IPS-15b (cell line): ENCODE measurements around the gene PARD3B.

Source experiments
- H3K27me3 ChIP-seq: one replicate; pipeline ENCODE4 v1.6.1; 2013; ENCODE audit warnings: low read length; ENCODE audit not compliant: control insufficient read depth, insufficient read depth
- H3K36me3 ChIP-seq: one replicate; pipeline ENCODE4 v1.6.1; 2013; ENCODE audit warnings: low read length; ENCODE audit not compliant: control insufficient read depth, insufficient read depth
- H3K4me1 ChIP-seq: one replicate; pipeline ENCODE4 v1.6.1; 2013; ENCODE audit warnings: mild to moderate bottlenecking, low read length; ENCODE audit not compliant: control insufficient read depth, insufficient read depth
- H3K4me3 ChIP-seq: one replicate; pipeline ENCODE4 v1.5.1; 2013; ENCODE audit warnings: low read depth, low read length
- H3K9ac ChIP-seq: one replicate; pipeline ENCODE4 v1.6.1; 2013; ENCODE audit warnings: low read depth, mild to moderate bottlenecking, low read length
- H3K9me3 ChIP-seq: one replicate; pipeline ENCODE4 v1.6.1; 2013; ENCODE audit warnings: mild to moderate bottlenecking, low read length; ENCODE audit not compliant: control insufficient read depth, insufficient read depth

The PARD3B gene

GRCh38 chr2:205014201-205014600 lies 468.9 kb downstream of the PARD3B start:
- H3K9ac ChIP-seq: no peak overlapping the region
- H3K9me3 ChIP-seq: no peaks in the 10 kb centered on the region
- H3K27me3 ChIP-seq: no peaks in the 10 kb centered on the region
- no peak overlapping the region for H3K4me3 ChIP-seq
- H3K36me3 ChIP-seq: no peaks in the 10 kb centered on the region
- no peaks in the 10 kb centered on the region for H3K4me1 ChIP-seq

GRCh38 chr2:205017381-205017780 lies 472.1 kb downstream of the PARD3B start:
- Histone ChIP-seq H3K36me3 (no peaks in the 10 kb centered on the region), H3K4me1 (no peaks in the 10 kb centered on the region), H3K27me3 (no peaks in the 10 kb centered on the region), H3K9me3 (no peaks in the 10 kb centered on the region), H3K9ac (no peak overlapping the region), H3K4me3 (no peak overlapping the region)

GRCh38 chr2:205017912-205018311 lies 472.6 kb downstream of the PARD3B start:
- no peak overlapping the region for H3K9ac ChIP-seq
- no peaks in the 10 kb centered on the region for H3K27me3 ChIP-seq
- no peak overlapping the region for H3K4me3 ChIP-seq
- H3K9me3 ChIP-seq: no peaks in the 10 kb centered on the region
- no peaks in the 10 kb centered on the region for H3K4me1 ChIP-seq
- H3K36me3 ChIP-seq: no peaks in the 10 kb centered on the region

- Histone ChIP-seq H3K4me3 (no peak overlapping the region), H3K27me3 (no peaks in the 10 kb centered on the region), H3K4me1 (no peaks in the 10 kb centered on the region), H3K9me3 (no peaks in the 10 kb centered on the region), H3K36me3 (no peaks in the 10 kb centered on the region), H3K9ac (no peak overlapping the region)
Observed at GRCh38 chr2:205020673-205021072, 475.4 kb downstream of the PARD3B start.

- Histone ChIP-seq H3K4me1 (no peaks in the 10 kb centered on the region), H3K36me3 (no peaks in the 10 kb centered on the region), H3K27me3 (no peaks in the 10 kb centered on the region), H3K4me3 (no peak overlapping the region), H3K9ac (no peak overlapping the region), H3K9me3 (no peaks in the 10 kb centered on the region)
Observed at GRCh38 chr2:205022841-205023240, 477.6 kb downstream of the PARD3B start.

- H3K4me3 ChIP-seq: no peak overlapping the region
- no peak overlapping the region for H3K9ac ChIP-seq
- no peaks in the 10 kb centered on the region for H3K36me3 ChIP-seq
Observed at GRCh38 chr2:205024822-205025518, 479.7 kb downstream of the PARD3B start.

GRCh38 chr2:205025580-205026240 lies 480.4 kb downstream of the PARD3B start:
- no peak overlapping the region for H3K9ac ChIP-seq
- H3K36me3 ChIP-seq: no peaks in the 10 kb centered on the region
- no peaks in the 10 kb centered on the region for H3K4me1 ChIP-seq
- no peaks in the 10 kb centered on the region for H3K9me3 ChIP-seq
- no peak overlapping the region for H3K4me3 ChIP-seq
- no peaks in the 10 kb centered on the region for H3K27me3 ChIP-seq

More at GRCh38 chr2:205024822-205025518, 479.7 kb downstream of the PARD3B start:
- Histone ChIP-seq H3K27me3 (no peaks in the 10 kb centered on the region), H3K4me1 (no peaks in the 10 kb centered on the region), H3K9me3 (no peaks in the 10 kb centered on the region)

GRCh38 chr2:205030695-205031094 lies 485.4 kb downstream of the PARD3B start:
- Histone ChIP-seq H3K4me3 (no peak overlapping the region), H3K36me3 (no peaks in the 10 kb centered on the region), H3K9ac (no peak overlapping the region), H3K9me3 (no peaks in the 10 kb centered on the region), H3K4me1 (no peaks in the 10 kb centered on the region), H3K27me3 (no peaks in the 10 kb centered on the region)

- no peak overlapping the region for H3K9ac ChIP-seq
- H3K9me3 ChIP-seq: no peaks in the 10 kb centered on the region
- no peaks in the 10 kb centered on the region for H3K4me1 ChIP-seq
- H3K27me3 ChIP-seq: no peaks in the 10 kb centered on the region
- H3K4me3 ChIP-seq: no peak overlapping the region
- no peaks in the 10 kb centered on the region for H3K36me3 ChIP-seq
Observed at GRCh38 chr2:205032093-205032551, 486.8 kb downstream of the PARD3B start.

GRCh38 chr2:205033431-205033830 lies 488.2 kb downstream of the PARD3B start:
- Histone ChIP-seq H3K4me1 (no peaks in the 10 kb centered on the region), H3K4me3 (no peak overlapping the region), H3K9me3 (no peaks in the 10 kb centered on the region), H3K27me3 (no peaks in the 10 kb centered on the region), H3K9ac (no peak overlapping the region), H3K36me3 (no peaks in the 10 kb centered on the region)

- no peaks in the 10 kb centered on the region for H3K4me1 ChIP-seq
- no peaks in the 10 kb centered on the region for H3K9me3 ChIP-seq
- H3K36me3 ChIP-seq: no peaks in the 10 kb centered on the region
- no peak overlapping the region for H3K9ac ChIP-seq
- H3K27me3 ChIP-seq: no peaks in the 10 kb centered on the region
- H3K4me3 ChIP-seq: no peak overlapping the region
Observed at GRCh38 chr2:205034034-205034433, 488.8 kb downstream of the PARD3B start.

GRCh38 chr2:205040323-205040722 lies 495.0 kb downstream of the PARD3B start:
- Histone ChIP-seq H3K36me3 (no peaks in the 10 kb centered on the region), H3K9me3 (no peaks in the 10 kb centered on the region), H3K9ac (no peak overlapping the region), H3K27me3 (no peaks in the 10 kb centered on the region), H3K4me3 (no peak overlapping the region), H3K4me1 (no peaks in the 10 kb centered on the region)
